PFSK-1 (cell line): ENCODE results near the gene HAPLN2.

Source experiments
- REST ChIP-seq, 2 experiments: IDR thresholded peaks; 2 replicates each; pipeline versions ENCODE4 v1.6.1 to v1.8.0; 2011 to 2012; ENCODE audit warnings: low read depth in 2 of 2, low read length in 2 of 2, control low read depth in 1 of 2, inconsistent platforms in 1 of 2, mild to moderate bottlenecking in 1 of 2, moderate library complexity in 1 of 2; ENCODE audit not compliant: insufficient read depth in 1 of 2
- SIN3A ChIP-seq: IDR thresholded peaks from 2 replicates; pipeline ENCODE4 v1.6.1; 2012; ENCODE audit warnings: mild to moderate bottlenecking, low read length, moderate library complexity, borderline replicate concordance; ENCODE audit not compliant: insufficient read depth

- TF ChIP-seq REST (IDR thresholded peaks at IDR 0.05; ENCODE audit: insufficient read depth in 1 of 2, low read depth in 2 of 2, low read length in 2 of 2) (no peak), SIN3A (no peak)
These were observed 46.6 kb upstream of the HAPLN2 start for GRCh38 chr1:156572663-156573018.
